HG03039 (cell line): Measurements from ENCODE around the gene WDR91.

Experiments
- ATAC-seq: cut with Tn5 transposase; IDR thresholded peaks from one replicate; pipeline ENCODE4 v1.9.1; 2021; ENCODE audit warnings: mild to moderate bottlenecking, moderate library complexity; ENCODE audit not compliant: unreplicated experiment

The WDR91 gene

GRCh38 chr7:135164357-135165061 lies 46.8 kb downstream of the WDR91 start:
- ATAC-seq = no peak

GRCh38 chr7:135162382-135163001 lies 48.8 kb downstream of the WDR91 start:
- ATAC-seq = no peak

- no peak for ATAC-seq
These were observed 49.7 kb downstream of the WDR91 start for GRCh38 chr7:135161669-135162068.

- no peak for ATAC-seq
These were observed 50.3 kb downstream of the WDR91 start for GRCh38 chr7:135160858-135161653.

- ATAC-seq = no peak
These were observed 51.0 kb downstream of the WDR91 start for GRCh38 chr7:135160098-135160857.

GRCh38 chr7:135159359-135160085 lies 51.8 kb downstream of the WDR91 start:
- ATAC-seq = no peak

- ATAC-seq = no peak
These were observed 52.5 kb downstream of the WDR91 start for GRCh38 chr7:135158874-135159273.

GRCh38 chr7:135158141-135158655 lies 53.1 kb downstream of the WDR91 start:
- ATAC-seq = no peak

GRCh38 chr7:135156290-135156689 lies 55.0 kb downstream of the WDR91 start:
- ATAC-seq = no peak

- ATAC-seq = no peak
These were observed 56.6 kb downstream of the WDR91 start for GRCh38 chr7:135154734-135155133.

- no peak for ATAC-seq
These were observed 58.9 kb downstream of the WDR91 start for GRCh38 chr7:135152442-135152841.

- no peak for ATAC-seq
These were observed 59.8 kb downstream of the WDR91 start for GRCh38 chr7:135151533-135151932.

- ATAC-seq = no peak
These were observed 60.2 kb downstream of the WDR91 start for GRCh38 chr7:135151132-135151531.

- ATAC-seq = no peak
These were observed 61.1 kb downstream of the WDR91 start for GRCh38 chr7:135150072-135150782.

GRCh38 chr7:135147899-135148721 lies 63.2 kb downstream of the WDR91 start, which contains the start of gene TMEM140:
TMEM140 (plus strand) TSS chr7:135148072; CDS start chr7:135164442, 16,370 bp downstream.
- peak; percentile 72 for ATAC-seq

- no peak for ATAC-seq
These were observed 63.9 kb downstream of the WDR91 start for GRCh38 chr7:135147341-135147898.

GRCh38 chr7:135143885-135144668 lies 67.2 kb downstream of the WDR91 start:
- ATAC-seq = no peak
